Skin epidermis (tissue), 12 donors: ENCODE data around the gene EFEMP2.
"Not testable (repeated sequence)": the region's sequence is repeated elsewhere in the genome, so short reads cannot be mapped to it uniquely, and the experiment has no call there.

ENCODE experiments used
- H3K27ac ChIP-seq, 21 experiments: fragments of 200-600 bp; sonication (generic) in 11 of 21; one replicate each; pipeline ENCODE4 v1.5.0; 2020; ENCODE audit warnings: mild to moderate bottlenecking in 3 of 21, inconsistent platforms in 2 of 21, moderate library complexity in 2 of 21
- H3K4me3 ChIP-seq, 7 experiments: fragments of 200-600 bp; sonication (generic) in 2 of 7; one replicate each; pipeline ENCODE4 v1.5.0; 2020; ENCODE audit warnings: inconsistent platforms in 2 of 7, mild to moderate bottlenecking in 2 of 7, moderate library complexity in 1 of 7

EFEMP2 gene

DNA sequence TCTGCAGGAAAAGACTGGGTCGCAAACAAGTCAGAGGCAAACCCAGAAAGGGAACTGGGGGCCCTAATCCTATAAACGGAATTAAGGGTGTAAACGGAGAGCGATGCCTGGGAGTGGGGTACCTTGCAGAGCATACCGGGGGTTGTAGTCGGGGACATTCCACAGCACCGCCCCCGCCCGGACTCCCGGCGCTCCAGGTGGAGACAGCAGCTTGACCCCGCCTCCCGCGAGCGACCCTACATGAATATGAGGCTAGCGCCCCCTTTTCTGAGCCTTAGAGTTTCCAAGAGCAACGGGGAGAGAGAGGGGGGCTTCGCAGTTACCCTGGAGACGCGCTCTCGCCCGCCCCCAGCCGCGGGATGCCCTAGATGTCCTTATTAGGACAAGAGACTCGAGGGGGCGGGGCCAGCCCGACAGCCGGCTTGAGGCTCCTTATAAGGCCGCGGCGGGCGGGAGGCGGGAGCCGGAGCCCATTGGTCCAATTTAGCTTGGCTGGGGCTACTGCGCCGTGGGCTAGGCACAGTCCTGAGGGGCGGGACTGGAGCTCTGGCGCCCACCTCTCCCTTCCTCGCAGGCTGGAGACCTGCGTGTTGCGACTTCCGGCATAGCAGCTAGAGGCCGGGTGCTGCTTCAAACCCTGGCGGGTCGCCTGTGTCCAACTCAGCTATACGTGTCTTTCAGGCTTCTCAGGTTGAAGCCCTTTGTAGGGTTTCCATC is 13.3 kb downstream of the EFEMP2 start:
- H3K4me3 ChIP-seq, result peak overlapping the region; percentile 80 to 100 (median 98)
- peak overlapping the region; percentile 57 to 99 (median 96) for H3K27ac ChIP-seq

DNA sequence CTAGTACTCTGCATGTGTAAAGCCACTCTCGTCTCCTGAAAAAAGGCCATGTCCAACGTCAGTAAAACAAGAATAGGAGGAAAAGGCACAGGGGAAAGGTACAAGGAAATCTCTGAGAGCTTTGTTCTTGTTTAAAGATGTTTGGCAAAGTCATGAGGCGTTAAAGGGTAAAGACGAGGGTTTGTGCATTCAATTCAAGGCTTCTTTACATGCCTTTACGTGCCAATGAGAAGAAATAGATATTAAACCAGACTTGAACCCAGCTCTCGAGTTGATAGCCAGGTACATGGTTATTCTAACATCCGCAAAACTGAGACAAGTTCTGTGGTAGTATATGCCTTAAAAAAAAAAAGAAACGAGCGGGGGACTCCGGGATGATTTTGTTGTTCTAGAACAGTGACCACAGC is 13.9 kb downstream of the EFEMP2 start:
- H3K4me3 ChIP-seq, result peak overlapping the region; percentile 80 to 100 (median 98)
- peak overlapping the region; percentile 57 to 99 (median 96) for H3K27ac ChIP-seq

DNA sequence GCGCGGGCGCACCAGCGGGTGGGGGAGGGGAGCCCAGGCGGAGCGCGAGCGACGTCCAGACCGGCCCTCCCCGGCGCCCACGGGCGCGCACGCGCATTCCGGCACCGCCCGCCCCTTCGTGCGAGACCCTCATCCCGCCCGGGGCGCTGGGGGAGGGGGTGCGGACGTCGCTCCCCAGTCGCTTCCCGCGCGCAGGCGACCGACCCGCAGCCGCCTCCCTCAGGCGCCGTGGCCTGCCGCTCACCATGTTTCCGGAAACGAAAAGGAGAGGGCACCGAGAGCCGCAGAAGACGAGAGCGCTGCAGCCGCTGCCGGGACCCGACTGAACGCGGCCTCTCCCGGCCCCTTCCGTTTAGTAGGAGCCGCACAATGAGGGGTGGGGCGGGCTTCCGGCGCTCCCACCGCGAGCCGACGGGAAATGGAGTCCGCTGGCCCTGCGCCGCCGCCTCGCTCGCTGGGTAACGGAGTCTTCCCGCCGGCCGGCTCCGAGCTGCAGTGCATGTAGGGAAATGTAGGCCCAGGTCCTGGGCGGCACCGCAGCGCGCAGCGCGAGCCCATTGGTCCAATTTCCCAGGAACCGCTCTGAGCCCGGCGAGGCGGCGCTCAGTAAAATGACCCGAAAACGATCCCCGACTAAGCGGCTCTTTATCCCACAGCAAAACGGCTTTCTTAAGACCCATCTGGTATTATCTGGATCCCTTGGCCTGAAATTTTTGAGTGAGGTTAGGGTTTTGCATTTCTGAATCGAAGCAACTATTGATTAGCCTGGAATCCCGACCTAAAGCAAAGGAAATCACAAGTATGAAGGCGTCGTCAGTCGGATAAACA is 14.5 kb downstream of the EFEMP2 start, which contains the start of gene CFL1:
CFL1 (minus strand) TSS at position 328 of the 828 bp plus-strand sequence; CDS start at position 247, 81 bp downstream.
- peak within 1 kb of the TSS; percentile 80 to 100 (median 98) for H3K4me3 ChIP-seq
- H3K27ac ChIP-seq, result peak within 1 kb of the TSS; percentile 89 to 99 (median 96)

DNA sequence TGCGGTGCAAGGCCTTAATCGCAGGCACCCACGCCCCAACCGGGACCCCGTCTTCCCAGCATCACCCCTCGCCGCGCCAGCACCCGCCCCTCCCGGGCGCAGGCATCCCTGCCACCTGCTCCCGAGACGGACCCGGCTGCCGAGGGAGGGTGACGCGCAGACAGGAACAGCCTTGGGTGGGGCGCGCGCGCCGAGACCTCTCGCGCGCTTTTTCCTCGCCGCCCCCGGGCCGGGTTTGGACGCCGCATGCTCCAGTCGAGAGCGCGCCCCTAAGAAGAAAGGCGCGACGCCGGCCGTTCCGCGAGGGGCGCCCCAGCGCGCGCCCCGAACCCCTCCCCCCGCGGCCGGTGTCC is 15.1 kb downstream of the EFEMP2 start:
- Histone ChIP-seq H3K4me3 (peak overlapping the region; percentile 80 to 100 (median 98)), H3K27ac (peak overlapping the region; percentile 89 to 99 (median 96))

DNA sequence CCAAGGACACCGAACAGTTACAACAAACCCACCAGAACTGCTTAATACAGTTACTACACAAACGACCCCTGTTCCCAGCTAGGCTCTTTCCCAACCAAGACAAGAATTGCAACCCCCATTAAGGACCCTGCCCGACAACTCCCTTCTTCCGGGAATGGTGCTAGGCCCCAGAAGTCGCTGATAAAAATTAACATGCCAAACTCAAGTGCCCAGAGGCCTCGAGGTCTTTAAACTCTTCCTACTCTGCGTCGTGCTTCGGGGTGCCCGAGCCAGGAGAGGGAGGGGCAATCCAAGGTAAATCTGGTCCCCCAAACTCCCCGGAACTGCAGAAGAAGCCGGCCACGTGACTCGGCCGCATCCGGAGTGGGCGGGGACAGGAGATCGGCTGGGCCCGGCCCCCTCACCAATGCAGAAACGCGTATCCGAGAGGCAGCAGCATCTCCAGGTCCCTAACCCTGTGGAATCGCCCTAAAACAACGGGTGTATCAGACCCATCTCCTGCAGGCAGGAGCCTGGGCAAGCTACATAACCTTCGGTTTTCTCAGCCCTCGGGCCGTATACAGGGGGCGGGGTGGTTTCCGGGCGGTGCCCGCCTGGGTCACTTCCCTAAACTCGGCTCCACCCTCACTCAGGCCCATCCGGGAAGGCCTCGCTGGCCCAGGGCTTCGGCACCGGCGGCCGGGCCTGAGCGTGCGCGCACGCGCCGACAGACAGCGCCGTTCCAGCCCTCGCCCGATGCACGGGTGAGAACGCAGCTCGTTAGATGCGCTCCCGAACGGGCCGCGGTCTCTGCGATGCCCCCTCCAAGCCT is 15.7 kb downstream of the EFEMP2 start:
- H3K27ac ChIP-seq, result peak overlapping the region; percentile 89 to 99 (median 96)
- H3K4me3 ChIP-seq, result peak overlapping the region; percentile 80 to 100 (median 98)

DNA sequence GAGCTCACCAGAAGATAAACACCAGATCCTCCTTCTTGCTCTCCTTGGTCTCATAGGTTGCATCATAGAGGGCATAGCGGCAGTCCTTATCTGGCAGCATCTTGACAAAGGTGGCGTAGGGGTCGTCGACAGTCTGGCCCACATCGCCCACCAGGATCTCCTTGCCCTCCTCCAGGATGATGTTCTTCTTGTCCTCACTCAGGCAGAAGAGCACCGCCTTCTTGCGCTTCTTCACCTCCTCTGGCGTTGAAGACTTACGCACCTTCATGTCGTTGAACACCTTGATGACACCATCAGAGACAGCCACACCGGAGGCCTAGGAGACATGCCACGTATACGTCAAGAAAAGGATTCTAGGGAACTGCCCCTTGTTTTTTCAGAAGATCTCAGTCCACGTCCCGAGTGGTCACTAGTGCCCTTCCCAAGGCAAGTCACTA is 16.7 kb downstream of the EFEMP2 start:
- H3K27ac ChIP-seq, result peak overlapping the region in 3 of 21 experiments; percentile 94 to 97 (median 96)
- H3K4me3 ChIP-seq, result peak overlapping the region in 5 of 7 experiments; percentile 82 to 99 (median 98)

DNA sequence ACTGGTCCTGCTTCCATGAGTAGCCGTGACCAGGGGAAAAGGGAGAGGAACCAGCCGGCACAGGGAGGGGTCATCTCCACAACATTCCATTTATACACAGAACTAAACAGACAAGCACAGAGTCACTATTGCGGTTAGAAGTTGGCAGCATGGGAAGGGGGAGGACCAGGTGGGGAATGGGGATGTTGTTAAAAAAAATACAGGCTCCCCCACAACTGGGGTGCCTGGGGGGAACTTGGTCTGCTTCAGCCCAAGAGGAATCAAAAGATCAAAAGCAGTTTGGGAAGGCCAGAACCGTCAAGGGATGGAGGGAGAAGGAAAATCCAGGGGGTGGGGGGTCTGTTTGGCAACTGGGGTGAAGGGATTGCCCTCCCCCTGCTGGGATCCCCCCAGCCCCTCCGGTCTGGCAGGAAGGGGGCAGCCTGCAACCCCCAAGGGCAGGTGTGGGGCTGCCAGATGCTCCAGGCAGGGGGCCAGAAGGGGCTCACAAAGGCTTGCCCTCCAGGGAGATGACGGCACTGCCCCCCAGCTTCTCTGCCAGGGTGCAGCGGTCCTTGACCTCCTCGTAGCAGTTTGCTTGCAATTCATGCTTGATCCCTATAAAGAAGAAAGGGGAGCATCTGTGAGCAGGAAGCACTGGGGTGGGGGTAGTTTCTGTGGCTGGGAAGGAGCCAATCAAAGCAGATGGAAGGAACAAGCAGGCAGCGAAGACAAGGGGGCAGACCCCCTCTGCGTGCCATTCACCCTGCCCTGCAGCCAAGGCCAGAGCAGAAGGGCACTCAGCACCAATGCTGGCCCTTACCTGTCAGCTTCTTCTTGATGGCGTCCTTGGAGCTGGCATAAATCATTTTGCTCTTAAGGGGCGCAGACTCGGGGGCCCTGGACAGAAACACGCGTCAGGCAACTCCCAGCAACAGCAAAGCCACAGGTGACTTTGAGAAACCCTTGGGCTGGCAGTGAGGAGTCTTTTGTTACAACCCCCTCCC is 17.5 kb downstream of the EFEMP2 start:
- Histone ChIP-seq H3K27ac (no peak overlapping the region), H3K4me3 (no peak overlapping the region)

DNA sequence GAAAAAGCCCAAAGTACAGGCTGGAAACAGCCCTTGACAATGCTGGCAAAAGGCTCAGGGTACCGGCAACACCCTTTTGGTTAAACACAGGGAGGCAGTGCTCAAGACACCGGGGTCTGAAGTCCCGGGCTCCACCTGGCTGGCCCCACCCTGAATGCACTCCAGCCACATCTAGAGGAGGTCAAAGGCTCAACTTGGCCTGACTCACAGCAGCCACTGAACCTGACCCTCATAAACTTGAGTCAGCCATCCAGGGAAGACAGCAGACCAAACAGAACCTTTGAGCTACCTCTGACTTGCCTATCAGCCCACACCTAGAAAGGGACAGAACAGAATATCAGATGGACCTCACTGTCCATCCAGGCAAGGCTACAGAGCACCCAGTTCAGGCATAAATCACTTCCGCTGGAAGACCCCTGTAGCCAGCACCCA is 18.4 kb downstream of the EFEMP2 start:
- Histone ChIP-seq H3K4me3 (no peak overlapping the region), H3K27ac (no peak overlapping the region)

DNA sequence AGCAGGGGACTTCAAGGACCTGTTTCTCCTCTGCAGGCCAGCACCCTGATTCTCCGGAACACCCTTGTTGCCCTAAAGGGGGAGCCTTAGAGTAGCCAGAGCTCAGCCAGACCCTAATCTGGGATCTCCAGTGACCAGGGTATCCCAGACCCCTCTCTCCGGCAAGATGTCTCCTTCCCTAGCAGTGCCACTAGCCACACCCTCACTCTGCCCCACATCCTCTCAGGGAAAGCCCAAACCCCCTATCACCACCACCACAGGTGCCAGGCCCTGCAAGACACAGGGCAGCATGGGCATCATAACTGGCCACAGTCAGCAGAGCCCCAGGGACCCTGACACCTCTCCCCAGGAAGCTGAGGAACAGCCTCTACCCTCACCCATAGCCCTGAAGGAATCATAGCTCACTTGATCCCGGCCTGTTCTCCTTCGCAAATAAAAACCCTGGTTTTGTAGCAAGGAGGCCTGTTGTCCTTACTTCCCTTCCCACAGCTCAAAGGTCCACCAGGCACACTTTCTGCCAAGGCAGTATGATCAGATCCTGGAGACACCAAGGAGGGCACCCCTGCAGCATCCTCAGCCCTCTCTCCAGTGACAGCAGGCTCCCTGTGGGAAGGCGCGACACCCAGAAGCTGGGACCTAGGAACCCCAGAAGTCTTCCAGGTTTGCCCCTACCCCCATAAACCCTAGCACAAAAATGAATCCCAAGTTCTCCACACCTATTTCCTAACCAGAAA is 19.2 kb downstream of the EFEMP2 start:
- H3K27ac ChIP-seq, result no peak overlapping the region
- no peak overlapping the region for H3K4me3 ChIP-seq

DNA sequence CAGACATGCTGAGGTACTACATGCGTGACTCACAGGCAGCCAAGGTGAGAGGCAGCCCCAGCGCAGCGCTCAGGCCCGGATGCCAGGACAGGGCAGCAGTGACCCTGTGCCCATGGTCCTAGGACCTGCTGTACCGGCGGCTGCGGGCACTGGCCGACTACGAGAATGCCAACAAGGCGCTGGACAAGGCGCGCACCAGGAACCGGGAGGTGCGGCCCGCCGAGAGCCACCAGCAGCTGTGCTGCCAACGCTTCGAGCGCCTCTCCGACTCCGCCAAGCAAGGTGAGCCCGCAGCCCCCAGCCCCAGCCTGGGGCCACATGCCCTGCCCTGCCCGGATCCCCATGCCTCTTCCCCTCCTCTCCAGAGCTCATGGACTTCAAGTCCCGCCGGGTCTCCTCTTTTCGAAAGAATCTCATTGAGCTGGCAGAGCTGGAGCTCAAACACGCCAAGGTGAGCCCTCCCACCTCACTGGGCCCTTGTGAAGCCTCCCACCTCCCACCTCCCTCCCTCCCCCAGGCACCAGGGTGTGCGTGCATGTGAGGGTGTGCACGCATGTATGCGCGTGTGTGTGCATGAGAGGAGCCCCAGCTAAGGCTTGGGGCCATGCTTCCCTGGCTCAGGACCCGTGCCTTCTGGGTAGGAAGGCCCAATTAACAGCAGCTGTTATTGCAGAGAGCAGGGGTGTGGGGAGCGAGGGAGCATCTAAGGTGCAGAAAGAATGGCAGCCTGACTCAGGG is 19.9 kb downstream of the EFEMP2 start:
- Histone ChIP-seq H3K4me3 (no peak overlapping the region), H3K27ac (no peak overlapping the region)

DNA sequence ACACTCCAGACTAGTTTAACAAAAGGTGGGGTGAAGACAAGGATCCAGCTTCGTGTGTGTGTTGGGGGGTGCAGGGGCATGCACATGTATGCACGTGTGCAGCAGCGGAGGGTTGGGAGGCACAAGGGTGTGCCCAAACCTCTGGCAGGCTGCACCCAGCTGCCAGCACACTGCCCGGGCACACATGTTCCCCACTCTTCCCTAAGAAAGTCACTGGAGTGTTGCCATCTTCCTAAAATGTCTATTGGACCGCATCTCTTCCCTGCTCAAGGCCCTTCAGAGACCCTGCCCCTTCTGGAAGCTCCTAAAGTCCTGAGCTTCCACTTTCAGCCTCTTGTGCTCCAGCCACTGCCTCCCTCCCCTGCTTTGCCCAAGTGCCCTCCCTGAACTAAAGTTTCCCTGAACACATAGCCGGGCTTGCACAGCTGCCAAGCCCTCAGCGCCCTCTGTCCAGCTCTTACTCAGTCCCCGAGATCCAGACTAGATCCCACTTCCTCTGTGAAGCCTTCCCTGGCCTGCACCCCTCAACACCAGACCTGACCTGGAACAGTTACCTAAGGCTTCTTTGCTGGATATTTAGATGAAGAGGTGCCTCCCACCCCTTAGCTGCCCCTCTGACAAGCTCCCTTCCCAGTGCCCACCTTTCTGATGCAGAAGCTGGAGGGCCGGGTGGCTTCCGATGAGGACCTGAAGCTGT is 20.6 kb downstream of the EFEMP2 start:
- Histone ChIP-seq H3K4me3 (no peak overlapping the region), H3K27ac (no peak overlapping the region)

DNA sequence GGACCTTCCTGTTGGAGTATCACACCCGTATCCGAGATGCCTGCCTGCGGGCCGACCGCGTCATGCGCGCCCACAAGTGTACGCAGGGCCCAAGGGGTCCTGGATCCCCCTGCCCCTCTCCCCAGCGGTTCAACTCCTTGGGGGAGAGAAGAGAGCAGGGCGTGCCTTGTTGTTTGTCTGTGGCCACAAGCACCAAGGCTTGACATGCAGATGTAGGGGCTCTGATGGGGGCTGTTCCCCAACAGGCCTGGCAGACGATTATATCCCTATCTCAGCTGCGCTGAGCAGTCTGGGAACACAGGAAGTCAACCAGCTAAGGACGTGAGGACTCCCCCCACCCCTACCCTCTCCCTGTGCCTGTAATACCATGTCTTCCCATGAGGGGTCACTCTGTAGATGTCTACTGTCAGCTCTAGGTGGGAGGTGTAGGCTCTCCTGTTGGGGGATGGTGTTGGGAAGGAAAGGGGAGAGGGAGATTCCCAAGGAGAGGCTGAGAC is 21.5 kb downstream of the EFEMP2 start:
- H3K4me3 ChIP-seq, result no peak overlapping the region
- no peak overlapping the region for H3K27ac ChIP-seq

DNA sequence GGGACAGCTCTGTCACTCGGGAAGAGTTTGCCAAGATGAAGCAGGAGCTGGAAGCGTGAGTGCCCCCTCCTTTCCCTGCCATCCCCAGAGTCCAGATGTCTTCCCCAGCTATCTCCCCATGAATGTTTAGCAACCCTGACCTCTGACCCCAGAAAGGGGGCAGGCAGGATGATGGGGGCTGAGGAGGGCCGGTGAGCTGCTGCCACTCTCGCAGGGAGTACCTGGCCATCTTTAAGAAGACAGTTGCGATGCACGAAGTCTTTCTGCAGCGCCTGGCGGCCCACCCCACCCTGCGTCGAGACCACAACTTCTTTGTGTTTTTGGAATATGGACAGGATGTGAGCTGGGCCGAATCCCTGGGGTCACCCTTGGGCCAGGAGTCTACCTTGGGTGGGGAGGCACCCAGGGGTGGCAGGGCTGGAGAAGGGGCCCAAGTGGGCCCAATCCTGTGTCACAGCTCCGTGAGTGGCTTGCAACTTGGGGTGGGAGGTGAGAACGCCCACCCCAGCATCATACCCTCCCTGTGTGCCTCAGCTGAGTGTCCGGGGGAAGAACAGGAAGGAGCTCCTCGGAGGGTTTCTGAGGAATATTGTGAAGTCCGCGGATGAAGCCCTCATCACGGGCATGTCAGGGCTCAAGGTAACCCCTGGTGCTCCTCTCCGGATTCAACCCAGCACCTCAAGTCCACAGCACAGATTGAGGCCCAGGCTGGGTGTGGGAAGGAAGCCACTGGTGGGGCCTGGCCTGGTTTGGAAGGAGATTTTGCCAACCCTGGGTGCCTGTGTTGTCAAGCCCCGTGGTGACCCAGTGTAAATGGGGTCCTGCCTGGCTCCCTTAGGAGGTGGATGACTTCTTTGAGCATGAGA is 22.1 kb downstream of the EFEMP2 start:
- no peak overlapping the region for H3K27ac ChIP-seq
- no peak overlapping the region for H3K4me3 ChIP-seq

DNA sequence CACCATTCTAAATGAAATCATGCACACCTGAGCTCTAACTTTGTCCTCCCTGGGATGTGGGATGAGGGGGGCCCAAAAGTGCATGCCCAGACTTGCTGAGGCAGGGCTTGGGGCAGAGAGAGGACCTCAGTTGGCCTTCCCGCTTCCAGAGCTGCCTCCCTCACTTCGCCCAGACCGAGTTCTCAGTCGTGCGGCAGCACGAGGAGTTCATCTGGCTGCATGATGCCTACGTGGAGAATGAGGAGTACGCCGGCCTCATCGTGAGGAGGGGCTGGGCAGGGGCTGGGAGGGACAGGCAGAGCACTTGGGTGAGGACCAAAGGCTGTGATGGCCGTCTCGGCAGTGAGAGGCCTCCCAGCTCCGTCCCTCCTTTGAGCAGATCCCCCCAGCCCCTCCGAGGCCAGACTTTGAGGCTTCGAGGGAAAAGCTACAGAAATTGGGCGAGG is 22.8 kb downstream of the EFEMP2 start:
- H3K27ac ChIP-seq, result no peak overlapping the region
- H3K4me3 ChIP-seq, result no peak overlapping the region

DNA sequence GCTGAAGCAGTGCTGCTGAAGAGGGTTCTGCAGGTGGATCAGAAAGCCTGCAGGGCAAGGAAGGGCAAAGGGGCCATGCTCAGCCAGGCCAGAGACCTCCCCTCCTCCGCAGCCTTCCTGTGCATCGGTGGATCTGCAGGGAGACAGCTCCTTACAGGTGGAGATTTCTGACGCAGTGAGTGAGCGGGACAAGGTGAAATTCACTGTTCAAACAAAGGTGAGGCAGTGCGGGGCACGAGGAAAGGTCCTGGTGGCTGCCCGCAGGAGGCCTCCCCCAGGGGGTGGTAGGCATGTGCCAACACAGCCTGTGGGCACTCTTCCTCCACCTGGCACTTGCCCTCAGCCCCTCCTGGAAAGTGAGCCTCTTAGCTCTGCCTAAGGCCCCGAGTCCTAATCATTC is 23.2 kb downstream of the EFEMP2 start:
- Histone ChIP-seq H3K27ac (no peak overlapping the region), H3K4me3 (no peak overlapping the region)

DNA sequence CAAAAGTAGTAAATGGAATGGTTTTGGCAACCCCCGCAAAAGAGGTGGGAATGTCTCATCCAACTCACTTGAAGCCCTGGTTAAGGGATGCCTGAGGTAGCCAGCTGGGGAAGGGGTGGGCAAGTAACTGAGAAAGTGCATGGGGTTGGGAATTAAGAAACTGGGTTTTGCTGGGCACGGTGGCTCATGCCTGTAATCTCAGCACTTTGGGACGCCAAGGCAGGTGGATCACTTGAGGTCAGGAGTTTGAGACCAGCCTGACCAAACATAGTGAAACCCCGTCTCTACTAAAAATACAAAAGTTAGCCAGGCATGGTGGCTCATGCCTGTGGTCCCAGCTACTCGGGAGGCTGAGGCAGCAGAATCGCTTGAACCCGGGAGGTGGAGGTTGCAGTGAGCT is 23.9 kb downstream of the EFEMP2 start:
- H3K27ac ChIP-seq, H3K4me3 ChIP-seq: not testable (repeated sequence)
